BE2C (cell line): Measurements from ENCODE around the gene NRG4.

Experiments used
- DNase-seq: peaks from one replicate; pipeline ENCODE4 v3.0.0-alpha.2; 2020
- H3K27me3 ChIP-seq: fragments of 250-450 bp; sonication (Bioruptor Pico); 2 replicates; pipeline ENCODE4 v1.5.1; 2020; ENCODE audit warnings: mild to moderate bottlenecking
- H3K36me3 ChIP-seq: fragments of 250-450 bp; sonication (Bioruptor Pico); 2 replicates; pipeline ENCODE4 v1.5.1; 2020; ENCODE audit warnings: mild to moderate bottlenecking
- H3K4me1 ChIP-seq: fragments of 250-450 bp; sonication (Bioruptor Pico); 2 replicates; pipeline ENCODE4 v1.5.1; 2020
- H3K4me3 ChIP-seq: 2 replicates; pipeline ENCODE4 v1.5.1; 2011; ENCODE audit warnings: low read depth, low read length
- H3K9me3 ChIP-seq: fragments of 250-450 bp; sonication (Bioruptor Pico); 2 replicates; pipeline ENCODE4 v1.5.1; 2020
- TF ChIP-seq, protein P1 (sequence below): IDR thresholded peaks from 2 replicates; pipeline ENCODE4 v1.5.1; 2012; ENCODE audit warnings: mild to moderate bottlenecking, low read depth, low read length

NRG4 gene

GRCh38 chr15:75902129-75902557 lies 110.1 kb downstream of the NRG4 start:
- TF ChIP-seq, protein P1, sequence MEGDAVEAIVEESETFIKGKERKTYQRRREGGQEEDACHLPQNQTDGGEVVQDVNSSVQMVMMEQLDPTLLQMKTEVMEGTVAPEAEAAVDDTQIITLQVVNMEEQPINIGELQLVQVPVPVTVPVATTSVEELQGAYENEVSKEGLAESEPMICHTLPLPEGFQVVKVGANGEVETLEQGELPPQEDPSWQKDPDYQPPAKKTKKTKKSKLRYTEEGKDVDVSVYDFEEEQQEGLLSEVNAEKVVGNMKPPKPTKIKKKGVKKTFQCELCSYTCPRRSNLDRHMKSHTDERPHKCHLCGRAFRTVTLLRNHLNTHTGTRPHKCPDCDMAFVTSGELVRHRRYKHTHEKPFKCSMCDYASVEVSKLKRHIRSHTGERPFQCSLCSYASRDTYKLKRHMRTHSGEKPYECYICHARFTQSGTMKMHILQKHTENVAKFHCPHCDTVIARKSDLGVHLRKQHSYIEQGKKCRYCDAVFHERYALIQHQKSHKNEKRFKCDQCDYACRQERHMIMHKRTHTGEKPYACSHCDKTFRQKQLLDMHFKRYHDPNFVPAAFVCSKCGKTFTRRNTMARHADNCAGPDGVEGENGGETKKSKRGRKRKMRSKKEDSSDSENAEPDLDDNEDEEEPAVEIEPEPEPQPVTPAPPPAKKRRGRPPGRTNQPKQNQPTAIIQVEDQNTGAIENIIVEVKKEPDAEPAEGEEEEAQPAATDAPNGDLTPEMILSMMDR = peak; percentile 23; the same call in 1 of the 2 replicates
- H3K4me3 ChIP-seq = no peak overlapping the region
- no peaks in the 10 kb centered on the region for H3K27me3 ChIP-seq
- DNase-seq = peak; percentile 73
- peaks cover 19% of the 10 kb centered on the region for H3K4me1 ChIP-seq
- H3K9me3 ChIP-seq = no peaks in the 10 kb centered on the region
- peaks cover 12% of the 10 kb centered on the region for H3K36me3 ChIP-seq

- DNase-seq = no peak
- no peaks in the 10 kb centered on the region for H3K27me3 ChIP-seq
- peaks cover 19% of the 10 kb centered on the region for H3K4me1 ChIP-seq
- TF ChIP-seq, protein P1 = no peak
- H3K36me3 ChIP-seq = peaks cover 6% of the 10 kb centered on the region
- no peaks in the 10 kb centered on the region for H3K9me3 ChIP-seq
- H3K4me3 ChIP-seq = no peak overlapping the region
These were observed 111.6 kb downstream of the NRG4 start for GRCh38 chr15:75900577-75900976.

DNA sequence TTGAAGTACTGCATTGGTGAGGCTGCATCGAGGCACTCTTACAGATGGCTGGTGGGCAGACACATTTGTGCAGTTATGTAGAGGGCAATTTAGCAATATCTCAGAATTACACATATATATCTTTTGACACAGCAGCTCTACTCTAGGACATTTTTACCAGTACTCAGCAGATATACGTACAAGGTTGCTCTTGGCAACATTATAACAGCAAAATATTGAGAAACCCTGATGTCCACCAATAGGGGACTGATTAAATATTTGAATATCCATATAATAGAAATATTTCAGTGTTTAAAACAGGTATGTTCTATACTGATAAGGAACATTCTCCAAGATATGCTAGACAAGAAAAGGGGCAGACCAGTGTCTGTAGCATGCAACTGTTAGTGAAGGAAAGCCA lies 116.5 kb downstream of the NRG4 start:
- no peak for DNase-seq
- TF ChIP-seq, protein P1 = no peak
- H3K4me1 ChIP-seq = peaks cover 6% of the 10 kb centered on the region
- H3K4me3 ChIP-seq = no peak overlapping the region
- no peaks in the 10 kb centered on the region for H3K36me3 ChIP-seq
- no peaks in the 10 kb centered on the region for H3K9me3 ChIP-seq
- H3K27me3 ChIP-seq = no peaks in the 10 kb centered on the region

DNA sequence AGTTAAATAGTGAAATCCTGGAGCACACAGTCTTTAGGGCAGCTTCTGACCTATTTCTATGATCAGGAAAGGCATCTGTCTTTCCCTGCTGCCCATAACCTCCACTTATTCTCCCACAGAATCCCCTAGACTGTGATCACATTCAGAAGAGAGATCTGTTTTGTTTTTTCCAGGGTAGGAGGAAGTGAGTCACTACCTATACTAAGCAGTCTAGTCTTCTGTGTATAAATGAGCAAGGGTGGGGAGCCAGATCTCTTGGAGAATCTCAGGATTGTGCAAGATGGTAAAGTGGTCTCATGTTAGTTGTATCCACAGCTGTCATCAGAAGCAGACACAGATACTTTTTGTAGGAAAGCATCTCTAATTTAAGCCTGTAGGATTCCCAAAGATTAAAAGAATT lies 120.3 kb downstream of the NRG4 start:
- H3K27me3 ChIP-seq = no peaks in the 10 kb centered on the region
- TF ChIP-seq, protein P1 = no peak
- no peaks in the 10 kb centered on the region for H3K9me3 ChIP-seq
- H3K4me3 ChIP-seq = no peak overlapping the region
- peaks cover 6% of the 10 kb centered on the region for H3K4me1 ChIP-seq
- H3K36me3 ChIP-seq = no peaks in the 10 kb centered on the region
- no peak for DNase-seq
